KMS-11 (cell line): ENCODE measurements around the gene STX1A.

Experiments
- H2AFZ ChIP-seq: fragments of 200-600 bp; sonication (generic); 2 replicates; pipeline ENCODE4 v1.6.1; 2016; ENCODE audit warnings: antibody characterized with exemption, mixed run types, low read depth
- H3K27ac ChIP-seq: fragments of 200-600 bp; sonication (generic); 2 replicates; pipeline ENCODE4 v1.6.1; 2016; ENCODE audit warnings: mild to moderate bottlenecking, mixed run types
- H3K27me3 ChIP-seq: fragments of 200-600 bp; sonication (generic); 2 replicates; pipeline ENCODE4 v1.6.1; 2017; ENCODE audit warnings: mild to moderate bottlenecking, low read depth, mixed run types, moderate library complexity; ENCODE audit not compliant: insufficient read depth
- H3K36me3 ChIP-seq: fragments of 200-600 bp; sonication (generic); 2 replicates; pipeline ENCODE4 v1.6.1; 2017; ENCODE audit warnings: mild to moderate bottlenecking, mixed run types; ENCODE audit not compliant: insufficient read depth
- H3K4me1 ChIP-seq: fragments of 200-600 bp; sonication (generic); 2 replicates; pipeline ENCODE4 v1.6.1; 2016; ENCODE audit warnings: mild to moderate bottlenecking, low read depth, mixed run types; ENCODE audit not compliant: poor library complexity, severe bottlenecking
- H3K4me2 ChIP-seq: fragments of 200-600 bp; sonication (generic); 2 replicates; pipeline ENCODE4 v1.7.0; 2016; ENCODE audit warnings: mild to moderate bottlenecking, mixed run types
- H3K4me3 ChIP-seq: fragments of 200-600 bp; sonication (generic); IDR thresholded peaks from 2 replicates; pipeline ENCODE4 v1.6.1; 2017; ENCODE audit warnings: low read depth, low read length, mixed read lengths; ENCODE audit not compliant: insufficient read depth
- H3K79me2 ChIP-seq: fragments of 200-600 bp; sonication (generic); 2 replicates; pipeline ENCODE4 v1.6.1; 2016; ENCODE audit warnings: low read depth, mixed run types; ENCODE audit not compliant: insufficient read depth
- H3K9ac ChIP-seq: fragments of 200-600 bp; sonication (generic); 2 replicates; pipeline ENCODE4 v1.6.1; 2016; ENCODE audit warnings: mild to moderate bottlenecking, mixed run types
- H4K20me1 ChIP-seq: fragments of 200-600 bp; sonication (generic); 2 replicates; pipeline ENCODE4 v1.6.1; 2016; ENCODE audit warnings: mild to moderate bottlenecking, mixed run types; ENCODE audit not compliant: insufficient read depth
- CTCF ChIP-seq: fragments of 200-600 bp; sonication (generic); conservative IDR thresholded peaks from 2 replicates; pipeline ENCODE4 v1.6.1; 2017; ENCODE audit warnings: low read depth, mild to moderate bottlenecking, antibody characterized with exemption, low read length, moderate library complexity, mixed read lengths

STX1A gene

GRCh38 chr7:73719806-73720169 lies 319 bp upstream of the STX1A start:
- Histone ChIP-seq H3K9ac (no peak overlapping the region), H4K20me1 (no peaks in the 10 kb centered on the region), H2AFZ (peak overlapping the region; percentile 90; the same call in 1 of the 2 replicates), H3K79me2 (peaks cover 22% of the 10 kb centered on the region), H3K27ac (no peak overlapping the region), H3K36me3 (no peaks in the 10 kb centered on the region), H3K4me2 (peak overlapping the region; percentile 96), H3K4me1 (peaks cover 34% of the 10 kb centered on the region), H3K27me3 (no peaks in the 10 kb centered on the region), H3K4me3 (no peak overlapping the region)
- TF ChIP-seq CTCF = no peak

GRCh38 chr7:73718438-73718881 lies 1.0 kb downstream of the STX1A start:
- H3K9ac ChIP-seq = peak overlapping the region; percentile 77; the same call in 1 of the 2 replicates

GRCh38 chr7:73717991-73718405 lies 1.5 kb downstream of the STX1A start:
- Histone ChIP-seq H4K20me1 (no peaks in the 10 kb centered on the region), H3K36me3 (no peaks in the 10 kb centered on the region), H3K4me2 (peak overlapping the region; percentile 94), H3K4me1 (peaks cover 40% of the 10 kb centered on the region), H2AFZ (no peak overlapping the region), H3K4me3 (no peak overlapping the region), H3K27ac (no peak overlapping the region), H3K27me3 (no peaks in the 10 kb centered on the region), H3K79me2 (peaks cover 31% of the 10 kb centered on the region), H3K9ac (no peak overlapping the region; the same call in 1 of the 2 replicates)
- no peak for TF ChIP-seq CTCF

More at GRCh38 chr7:73718438-73718881, 1.0 kb downstream of the STX1A start:
- Histone ChIP-seq H3K27me3 (no peaks in the 10 kb centered on the region), H4K20me1 (no peaks in the 10 kb centered on the region), H3K79me2 (peaks cover 31% of the 10 kb centered on the region), H2AFZ (peak overlapping the region; percentile 85; the same call in 1 of the 2 replicates), H3K36me3 (no peaks in the 10 kb centered on the region), H3K4me2 (peak overlapping the region; percentile 94), H3K4me1 (peaks cover 40% of the 10 kb centered on the region), H3K27ac (no peak overlapping the region), H3K4me3 (no peak overlapping the region)
- no peak for TF ChIP-seq CTCF

- Histone ChIP-seq H3K27me3 (no peaks in the 10 kb centered on the region), H3K9ac (no peak overlapping the region), H3K4me2 (peak overlapping the region; percentile 94; the same call in 1 of the 2 replicates), H3K27ac (no peak overlapping the region), H3K4me1 (peaks cover 40% of the 10 kb centered on the region), H3K36me3 (no peaks in the 10 kb centered on the region), H4K20me1 (no peaks in the 10 kb centered on the region), H2AFZ (no peak overlapping the region), H3K4me3 (no peak overlapping the region), H3K79me2 (peaks cover 31% of the 10 kb centered on the region)
- TF ChIP-seq CTCF = no peak
Measured at GRCh38 chr7:73717025-73717807, 2.3 kb downstream of the STX1A start.
